Stimulated activated memory B cell treated with anti-CD40 and anti-IgM and Interleukin-4, amounts not matched to agents 10 μg/mL and 1 μg/mL and 100 μg/mL, for 72 hours (primary cell): ENCODE results near the gene MYO18B.
"Not testable (repeated sequence)": the region's sequence is repeated elsewhere in the genome, so short reads cannot be mapped to it uniquely, and the experiment has no call there.

Experiments
- ATAC-seq: fragments of 150-1000 bp; cut with Tn5 transposase; 2 replicates; pipeline ENCODE4 v1.10.0; 2021
- H3K27ac Mint-ChIP-seq: one replicate; pipeline ENCODE4 v1.8.0; 2022; ENCODE audit warnings: mild to moderate bottlenecking, mixed read lengths
- H3K27me3 Mint-ChIP-seq: one replicate; pipeline ENCODE4 v1.8.0; 2022; ENCODE audit warnings: mixed read lengths
- H3K36me3 Mint-ChIP-seq: one replicate; pipeline ENCODE4 v1.8.0; 2022; ENCODE audit warnings: mixed read lengths
- H3K4me1 Mint-ChIP-seq: one replicate; pipeline ENCODE4 v1.8.0; 2022; ENCODE audit warnings: mixed read lengths
- H3K4me3 Mint-ChIP-seq: one replicate; pipeline ENCODE4 v1.8.0; 2022; ENCODE audit warnings: mild to moderate bottlenecking, moderate library complexity, mixed read lengths
- H3K9me3 Mint-ChIP-seq: one replicate; pipeline ENCODE4 v1.8.0; 2022; ENCODE audit warnings: mixed read lengths

MYO18B gene

DNA sequence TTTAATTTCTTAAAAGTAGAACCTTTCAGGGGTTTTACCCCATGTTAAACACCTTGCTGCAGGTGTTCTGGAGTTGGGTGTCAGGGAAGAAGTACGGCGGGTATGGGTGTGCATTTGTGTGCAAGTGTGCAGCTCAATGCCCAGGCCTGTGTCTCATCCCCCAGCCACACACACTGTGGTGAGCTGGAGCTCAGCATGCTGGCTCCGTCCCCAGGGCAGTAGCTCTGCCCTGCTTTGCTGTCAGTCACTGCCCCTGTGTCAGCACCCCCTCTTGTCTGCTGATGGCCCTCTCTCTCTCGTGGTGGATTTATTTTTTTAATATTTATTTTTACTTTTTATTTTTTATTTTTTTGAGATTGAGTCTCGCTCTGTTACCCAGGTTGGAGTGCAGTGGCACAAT is 35.8 kb upstream of the MYO18B start:
- no peak overlapping the region for H3K4me3 Mint-ChIP-seq
- no peak for ATAC-seq
- no peaks in the 10 kb centered on the region for H3K27me3 Mint-ChIP-seq
- H3K36me3 Mint-ChIP-seq = peaks cover 67% of the 10 kb centered on the region
- peaks cover 13% of the 10 kb centered on the region for H3K4me1 Mint-ChIP-seq
- H3K9me3 Mint-ChIP-seq = no peaks in the 10 kb centered on the region
- no peak overlapping the region for H3K27ac Mint-ChIP-seq

DNA sequence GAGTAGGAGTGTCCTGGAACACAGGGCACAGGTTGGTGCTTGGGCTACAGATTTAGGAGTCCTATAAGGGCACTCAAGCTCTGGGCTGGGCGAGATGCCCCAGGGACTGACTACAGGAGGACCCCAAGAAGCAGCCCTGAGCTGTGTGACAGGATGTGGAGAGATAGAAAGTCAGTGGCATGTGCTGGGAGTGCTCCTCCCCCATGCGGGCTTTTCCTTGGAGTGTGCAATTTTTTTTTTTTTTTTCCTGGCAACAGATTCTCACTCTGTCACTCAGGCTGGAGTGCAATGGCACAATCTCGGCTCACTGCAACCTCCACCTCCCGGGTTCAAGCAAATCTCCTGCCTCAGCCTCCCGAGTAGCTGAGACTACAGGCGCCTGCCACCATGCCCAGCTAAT is 33.6 kb upstream of the MYO18B start:
- not testable (repeated sequence) for ATAC-seq, H3K27me3 Mint-ChIP-seq, H3K9me3 Mint-ChIP-seq, H3K4me3 Mint-ChIP-seq, H3K27ac Mint-ChIP-seq
- Mint-ChIP-seq H3K4me1 (peaks cover 13% of the 10 kb centered on the region), H3K36me3 (peaks cover 73% of the 10 kb centered on the region)

DNA sequence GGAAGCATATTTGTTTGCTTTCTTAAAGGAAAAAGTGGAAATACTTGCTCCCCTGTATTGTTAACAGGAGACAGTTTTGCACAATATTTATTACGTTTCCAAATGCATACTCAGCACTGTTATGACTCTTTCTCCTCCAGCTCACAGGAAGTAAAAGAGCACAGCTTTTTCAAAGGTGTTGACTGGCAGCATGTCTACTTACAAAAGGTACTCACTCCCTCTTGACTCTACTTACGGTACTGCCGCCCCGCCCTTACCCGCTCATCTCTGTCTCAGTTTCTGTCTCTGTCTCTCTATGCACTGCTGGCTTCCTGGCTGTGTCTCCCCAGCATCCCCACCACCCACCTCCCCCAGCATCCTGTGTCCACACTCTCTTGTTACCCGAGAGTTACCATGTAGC is 32.2 kb upstream of the MYO18B start:
- H3K4me3 Mint-ChIP-seq = no peak overlapping the region
- H3K36me3 Mint-ChIP-seq = peaks cover 60% of the 10 kb centered on the region
- H3K27ac Mint-ChIP-seq = peak overlapping the region; percentile 23
- no peaks in the 10 kb centered on the region for H3K9me3 Mint-ChIP-seq
- ATAC-seq = no peak
- peaks cover 5% of the 10 kb centered on the region for H3K4me1 Mint-ChIP-seq
- H3K27me3 Mint-ChIP-seq = no peaks in the 10 kb centered on the region

DNA sequence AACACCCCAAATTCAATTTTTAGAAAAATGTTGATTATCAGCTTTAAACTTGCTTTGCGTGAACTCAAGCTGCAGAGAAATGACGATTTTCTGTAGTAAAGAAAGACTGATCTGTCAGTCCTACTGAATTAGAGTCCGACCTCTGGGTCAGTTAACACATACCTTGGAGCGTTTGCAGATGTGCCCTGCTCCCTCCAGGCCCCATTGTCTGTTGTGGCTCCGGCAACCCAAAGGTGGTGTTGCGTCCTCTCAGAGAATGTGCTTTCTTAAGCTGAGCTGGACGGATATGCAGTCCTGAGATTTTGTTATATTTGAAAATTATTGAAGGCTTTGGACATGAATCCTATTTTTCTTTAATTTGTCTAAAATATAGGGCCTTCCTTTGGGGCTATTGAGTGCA is 31.5 kb upstream of the MYO18B start:
- ATAC-seq = no peak
- Mint-ChIP-seq H3K36me3 (peaks cover 52% of the 10 kb centered on the region), H3K4me1 (peaks cover 5% of the 10 kb centered on the region), H3K27me3 (no peaks in the 10 kb centered on the region), H3K9me3 (no peaks in the 10 kb centered on the region), H3K4me3 (no peak overlapping the region), H3K27ac (no peak overlapping the region)

DNA sequence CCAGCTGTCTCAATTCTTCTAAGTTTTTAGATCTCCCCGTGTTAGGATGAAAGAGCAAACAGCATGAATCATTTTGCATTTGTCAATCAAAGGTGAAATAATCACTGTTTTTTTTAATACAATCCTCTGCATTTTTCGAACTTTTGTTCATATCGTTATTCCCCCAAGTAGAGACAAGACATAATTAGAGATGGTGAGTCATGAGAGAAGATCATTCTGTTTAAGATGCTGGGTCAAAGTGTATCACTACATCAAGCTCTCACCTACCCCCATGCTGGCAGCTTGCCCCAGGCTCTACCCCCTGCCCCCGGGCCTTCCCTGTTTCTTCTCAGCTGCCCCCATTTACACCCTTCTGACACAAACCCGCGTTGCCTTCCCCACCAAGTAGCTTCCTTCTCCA is 30.5 kb upstream of the MYO18B start:
- ATAC-seq = no peak
- Mint-ChIP-seq H3K4me3 (no peak overlapping the region), H3K4me1 (peaks cover 5% of the 10 kb centered on the region), H3K9me3 (no peaks in the 10 kb centered on the region), H3K36me3 (peaks cover 49% of the 10 kb centered on the region), H3K27ac (peak overlapping the region; percentile 60), H3K27me3 (no peaks in the 10 kb centered on the region)

DNA sequence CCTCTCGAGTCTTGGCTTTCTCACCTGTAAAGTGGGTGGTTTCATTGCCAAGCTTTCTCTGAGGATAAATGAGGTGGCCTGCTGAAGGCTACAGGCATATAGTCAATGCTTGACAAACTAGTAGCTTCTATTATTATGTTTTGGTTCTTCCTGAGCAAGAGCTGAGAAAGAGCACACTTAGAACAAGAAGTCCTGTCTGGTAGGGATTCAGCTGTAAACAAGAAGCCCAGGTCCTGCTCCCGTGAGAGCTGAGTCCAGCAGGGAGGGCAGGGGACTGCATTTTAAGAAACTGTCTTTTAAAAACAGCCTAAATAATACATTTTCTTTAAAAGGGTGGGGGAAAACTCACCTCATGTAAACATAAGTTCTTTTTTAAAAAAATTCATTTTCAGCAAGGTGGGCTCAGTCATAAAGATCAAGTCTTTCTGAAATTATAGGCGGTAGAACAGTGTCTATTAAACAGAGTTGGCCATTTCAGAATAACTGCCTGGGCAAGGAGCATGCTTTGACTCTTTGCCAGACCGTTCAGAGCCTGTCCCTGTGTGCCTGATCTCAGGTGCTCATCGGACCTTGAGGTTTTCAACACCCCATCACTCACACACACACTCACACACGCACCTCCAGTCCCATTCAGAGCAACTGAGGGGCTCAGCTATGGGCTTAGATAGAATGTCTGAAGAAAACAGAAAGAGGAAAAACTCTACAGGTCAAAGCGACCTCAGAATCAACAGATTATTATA is 29.2 kb upstream of the MYO18B start:
- no peaks in the 10 kb centered on the region for H3K9me3 Mint-ChIP-seq
- no peak overlapping the region for H3K4me3 Mint-ChIP-seq
- peak overlapping the region; percentile 60 for H3K27ac Mint-ChIP-seq
- peaks cover 41% of the 10 kb centered on the region for H3K36me3 Mint-ChIP-seq
- no peak for ATAC-seq
- no peaks in the 10 kb centered on the region for H3K27me3 Mint-ChIP-seq
- no peaks in the 10 kb centered on the region for H3K4me1 Mint-ChIP-seq

DNA sequence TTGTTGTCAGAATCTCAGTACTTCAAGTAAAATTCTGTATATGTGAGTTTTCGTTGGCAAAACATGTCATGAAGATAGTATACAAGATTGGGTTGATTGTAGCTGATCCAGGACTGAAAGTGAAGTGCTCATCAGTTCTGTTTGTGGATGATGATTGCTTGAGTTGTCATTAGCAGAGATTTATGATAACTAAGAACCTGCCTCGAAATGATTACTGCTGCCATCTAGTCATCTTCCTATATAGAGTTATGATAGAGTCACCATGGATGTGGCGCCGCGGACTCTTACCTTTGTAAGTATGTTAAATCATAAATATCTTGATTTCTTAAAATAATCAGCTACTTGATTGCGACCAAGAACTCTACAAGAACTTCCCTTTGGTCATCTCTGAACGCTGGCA is 27.9 kb upstream of the MYO18B start:
- peaks cover 40% of the 10 kb centered on the region for H3K36me3 Mint-ChIP-seq
- H3K9me3 Mint-ChIP-seq = no peaks in the 10 kb centered on the region
- no peaks in the 10 kb centered on the region for H3K27me3 Mint-ChIP-seq
- H3K4me1 Mint-ChIP-seq = no peaks in the 10 kb centered on the region
- no peak overlapping the region for H3K27ac Mint-ChIP-seq
- no peak for ATAC-seq
- H3K4me3 Mint-ChIP-seq = no peak overlapping the region

DNA sequence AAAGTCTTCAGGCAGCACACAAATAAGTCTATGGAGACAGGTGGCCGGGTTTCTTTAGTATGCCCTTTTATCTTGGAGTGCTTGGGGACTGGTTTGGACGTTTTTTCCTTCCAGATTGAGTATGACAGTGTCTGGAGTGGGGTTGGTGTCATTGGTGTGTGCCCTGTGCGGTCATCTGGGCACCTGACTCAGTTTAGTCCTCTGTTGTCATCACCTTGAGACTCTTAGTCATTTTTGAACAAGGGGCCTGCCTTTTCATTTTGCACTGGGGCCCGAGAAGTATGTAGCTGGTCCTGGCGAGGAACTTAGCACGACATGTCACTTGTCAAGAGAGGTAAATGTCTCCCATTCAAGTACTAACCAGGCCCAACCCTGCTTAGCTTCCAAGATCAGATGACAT is 27.2 kb upstream of the MYO18B start:
- Mint-ChIP-seq H3K4me1 (no peaks in the 10 kb centered on the region), H3K27me3 (no peaks in the 10 kb centered on the region), H3K27ac (no peak overlapping the region), H3K36me3 (peaks cover 38% of the 10 kb centered on the region), H3K4me3 (no peak overlapping the region), H3K9me3 (no peaks in the 10 kb centered on the region)
- ATAC-seq = no peak

DNA sequence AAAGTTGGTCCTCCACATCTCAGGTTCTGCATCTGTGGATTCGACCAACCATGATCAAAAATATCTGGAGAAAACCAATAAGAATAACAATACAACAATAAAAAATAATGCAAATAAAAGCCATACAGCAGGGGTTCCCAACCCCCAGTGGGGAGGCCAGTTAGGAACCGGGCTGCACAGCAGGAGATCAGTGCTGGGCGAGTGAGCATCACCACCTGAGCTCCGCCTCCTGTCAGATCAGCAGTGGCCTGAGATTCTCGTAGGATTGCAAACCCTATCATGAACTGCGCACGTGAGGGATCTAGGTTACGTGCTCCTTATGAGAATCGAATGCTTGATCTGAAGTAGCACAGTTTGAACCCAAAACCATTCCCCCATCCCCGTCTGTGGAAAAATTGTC is 25.4 kb upstream of the MYO18B start:
- peaks cover 19% of the 10 kb centered on the region for H3K36me3 Mint-ChIP-seq
- H3K9me3 Mint-ChIP-seq = no peaks in the 10 kb centered on the region
- no peak overlapping the region for H3K27ac Mint-ChIP-seq
- no peak for ATAC-seq
- no peaks in the 10 kb centered on the region for H3K4me1 Mint-ChIP-seq
- no peaks in the 10 kb centered on the region for H3K27me3 Mint-ChIP-seq
- no peak overlapping the region for H3K4me3 Mint-ChIP-seq

DNA sequence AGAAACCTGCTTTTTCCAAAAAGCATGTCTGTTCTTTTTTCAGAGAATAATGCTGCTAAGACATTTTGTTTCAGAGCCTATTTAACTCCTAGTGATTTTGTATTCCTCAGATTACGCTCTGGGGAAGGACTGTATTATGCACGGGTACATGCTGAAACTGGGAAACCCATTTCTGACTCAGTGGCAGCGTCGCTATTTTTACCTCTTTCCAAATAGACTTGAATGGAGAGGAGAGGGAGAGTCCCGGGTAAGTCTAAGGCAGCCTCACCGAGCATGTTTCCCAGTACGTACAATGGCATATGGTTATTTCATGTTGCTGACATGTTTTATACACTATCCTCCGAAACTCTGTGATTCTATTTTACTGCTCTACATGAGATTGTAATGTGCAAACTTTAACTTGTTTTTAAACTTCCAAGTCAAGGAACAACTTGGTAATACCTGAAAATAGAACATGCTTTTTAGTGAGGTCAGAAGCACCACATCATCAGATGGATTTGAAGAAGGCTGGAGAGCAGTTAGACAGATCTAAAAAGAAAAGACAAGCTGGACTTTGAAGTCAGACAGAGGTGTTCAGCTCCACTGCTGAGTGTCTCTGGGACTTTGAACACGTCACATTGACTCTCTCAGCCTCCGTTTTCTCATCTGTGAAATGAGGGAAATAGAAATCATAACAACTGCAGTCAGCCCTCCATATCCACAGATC is 23.7 kb upstream of the MYO18B start:
- Mint-ChIP-seq H3K4me1 (no peaks in the 10 kb centered on the region), H3K27me3 (no peaks in the 10 kb centered on the region), H3K27ac (no peak overlapping the region), H3K9me3 (no peaks in the 10 kb centered on the region), H3K36me3 (peaks cover 23% of the 10 kb centered on the region), H3K4me3 (no peak overlapping the region)
- no peak for ATAC-seq

DNA sequence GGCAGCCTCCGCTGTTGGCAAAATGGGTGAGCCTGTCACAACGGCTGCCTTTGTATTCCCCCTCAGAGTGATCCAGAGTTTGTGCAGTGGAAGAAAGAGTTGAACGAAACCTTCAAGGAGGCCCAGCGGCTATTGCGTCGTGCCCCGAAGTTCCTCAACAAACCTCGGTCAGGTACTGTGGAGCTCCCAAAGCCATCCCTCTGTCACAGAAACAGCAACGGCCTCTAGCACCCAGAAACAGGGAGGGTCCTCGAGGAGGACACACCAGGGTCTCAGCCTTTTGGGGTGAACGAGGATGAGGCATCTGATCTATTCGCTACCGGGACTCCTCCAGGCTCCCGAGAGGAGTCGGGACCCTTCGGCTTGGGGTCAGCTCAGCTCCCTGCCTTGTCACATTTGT is 19.8 kb upstream of the MYO18B start:
- Mint-ChIP-seq H3K9me3 (no peaks in the 10 kb centered on the region), H3K4me3 (no peak overlapping the region), H3K27me3 (no peaks in the 10 kb centered on the region), H3K27ac (no peak overlapping the region), H3K36me3 (peaks cover 25% of the 10 kb centered on the region), H3K4me1 (no peaks in the 10 kb centered on the region)
- ATAC-seq = no peak

DNA sequence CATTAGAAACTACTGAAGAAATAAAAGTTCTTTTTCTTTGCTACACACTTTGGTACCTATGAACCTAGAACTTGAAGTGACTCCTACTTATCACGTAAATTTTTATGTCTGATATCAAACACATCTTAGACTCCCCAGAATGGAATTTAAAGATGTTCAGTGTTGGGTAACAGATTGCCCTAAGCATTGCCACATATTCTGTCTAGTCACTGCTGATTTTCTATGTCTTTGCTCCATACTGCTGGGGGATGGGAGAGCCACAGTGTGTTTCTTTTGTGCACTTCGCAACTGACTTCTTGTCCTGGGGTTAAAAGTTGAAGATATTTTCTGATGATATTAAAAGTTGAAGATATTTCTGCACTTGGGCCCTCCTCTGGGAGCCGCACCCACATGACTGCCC is 19.4 kb upstream of the MYO18B start:
- Mint-ChIP-seq H3K27ac (no peak overlapping the region), H3K4me3 (no peak overlapping the region), H3K36me3 (peaks cover 25% of the 10 kb centered on the region), H3K4me1 (no peaks in the 10 kb centered on the region), H3K27me3 (no peaks in the 10 kb centered on the region), H3K9me3 (no peaks in the 10 kb centered on the region)
- ATAC-seq = no peak

DNA sequence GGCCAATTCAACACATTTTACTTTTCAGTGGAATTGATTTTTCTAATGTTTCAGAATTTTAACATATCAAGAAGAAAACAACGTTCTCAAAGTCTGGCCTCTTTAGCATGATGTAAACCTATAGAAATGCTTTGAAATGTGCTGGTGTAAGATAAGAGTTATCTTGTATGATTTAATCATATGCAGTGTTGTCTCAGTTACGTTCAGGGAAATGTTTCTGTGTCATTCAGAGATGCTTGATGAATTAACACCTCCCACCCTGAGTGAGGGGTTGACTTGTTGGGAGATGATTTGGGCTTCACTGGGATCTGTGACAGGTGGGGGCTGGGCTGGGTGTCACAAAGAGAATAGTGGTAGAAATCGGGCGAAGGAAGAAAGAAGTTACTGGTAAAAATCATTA is 15.7 kb upstream of the MYO18B start:
- peaks cover 26% of the 10 kb centered on the region for H3K36me3 Mint-ChIP-seq
- no peak overlapping the region for H3K4me3 Mint-ChIP-seq
- peaks cover 12% of the 10 kb centered on the region for H3K4me1 Mint-ChIP-seq
- H3K27me3 Mint-ChIP-seq = no peaks in the 10 kb centered on the region
- H3K9me3 Mint-ChIP-seq = no peaks in the 10 kb centered on the region
- H3K27ac Mint-ChIP-seq = no peak overlapping the region
- ATAC-seq = no peak

DNA sequence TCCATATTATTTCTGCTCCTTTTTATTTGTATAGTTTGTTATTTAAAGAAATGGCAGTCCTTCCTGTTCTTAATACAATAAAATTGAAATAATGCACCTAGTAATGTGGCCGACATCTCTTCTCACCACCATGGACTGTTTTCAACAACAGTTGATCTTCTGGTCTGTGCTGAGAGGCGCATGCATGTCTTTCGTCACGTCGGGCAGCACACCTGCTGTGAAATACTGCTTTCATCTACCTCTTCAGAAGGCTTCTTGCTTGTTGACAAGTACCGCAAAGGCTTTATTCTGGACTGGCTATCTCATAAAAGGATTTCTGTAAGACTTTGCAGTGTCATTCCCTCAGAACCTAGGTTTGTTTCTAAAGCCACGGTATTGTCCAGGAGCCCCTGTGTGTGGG is 13.9 kb upstream of the MYO18B start:
- H3K4me1 Mint-ChIP-seq = peaks cover 12% of the 10 kb centered on the region

DNA sequence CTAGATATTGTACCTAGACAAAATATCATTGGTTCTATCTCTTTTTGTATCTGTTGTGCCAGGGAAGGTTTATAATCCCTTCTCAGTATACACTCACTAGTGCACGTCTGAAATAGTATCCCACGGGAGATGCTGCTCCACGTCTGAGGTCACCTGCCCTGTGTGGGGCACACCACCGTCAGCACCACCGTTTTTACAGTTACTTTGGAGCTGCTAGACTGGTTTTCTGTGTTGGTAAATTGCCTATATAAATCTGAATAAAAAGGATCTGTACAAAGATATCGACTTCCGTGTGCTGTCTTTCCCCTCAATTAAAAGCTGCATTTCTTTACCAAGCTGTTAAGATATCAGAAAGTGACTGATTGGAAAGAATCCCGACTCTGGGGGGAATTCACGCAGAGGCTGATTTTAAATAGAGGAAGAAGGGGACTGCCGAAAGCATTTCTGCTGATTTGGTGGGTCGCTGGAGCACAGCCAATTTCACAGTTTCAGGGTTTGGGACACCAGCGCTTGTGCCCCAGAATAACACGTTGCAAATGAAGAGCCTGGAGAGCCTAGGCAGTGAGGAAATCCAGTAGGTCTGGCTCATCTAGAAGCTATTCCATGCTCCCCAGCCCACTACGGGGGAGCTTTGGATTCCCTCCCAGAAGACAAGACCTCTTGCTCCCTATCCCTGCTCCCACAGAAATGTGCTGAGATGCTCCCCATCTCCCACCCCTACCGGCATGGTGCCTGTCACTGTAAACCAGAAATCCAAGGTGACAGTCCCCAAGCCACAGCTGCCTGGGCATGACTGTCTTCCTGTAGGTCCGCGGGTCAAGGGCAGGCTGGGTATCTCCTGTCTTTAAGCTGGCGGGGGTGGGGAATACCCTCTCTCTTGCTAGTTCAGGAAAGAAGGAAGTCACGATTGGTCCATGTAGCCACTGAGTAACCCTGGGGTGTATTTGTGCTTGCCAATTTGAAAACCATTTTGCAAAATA is 12.7 kb upstream of the MYO18B start:
- H3K9me3 Mint-ChIP-seq = no peaks in the 10 kb centered on the region
- no peaks in the 10 kb centered on the region for H3K27me3 Mint-ChIP-seq
- ATAC-seq = peak; percentile 47

More for the DNA sequence above, 13.9 kb upstream of the MYO18B start:
- Mint-ChIP-seq H3K27ac (no peak overlapping the region), H3K4me3 (no peak overlapping the region), H3K9me3 (no peaks in the 10 kb centered on the region), H3K27me3 (no peaks in the 10 kb centered on the region), H3K36me3 (peaks cover 19% of the 10 kb centered on the region)
- ATAC-seq = no peak

More for the DNA sequence above, 12.7 kb upstream of the MYO18B start:
- H3K36me3 Mint-ChIP-seq = peaks cover 10% of the 10 kb centered on the region
- peak overlapping the region; percentile 37 for H3K27ac Mint-ChIP-seq
- H3K4me1 Mint-ChIP-seq = peaks cover 12% of the 10 kb centered on the region
- H3K4me3 Mint-ChIP-seq = no peak overlapping the region
